ENCODE results near the gene PDCD6IP.

- TF ChIP-seq EZH2 (IDR thresholded peaks at IDR 0.05) (no peak), POLR2AphosphoS5 (IDR thresholded peaks at IDR 0.05; ENCODE audit: borderline replicate concordance, low read depth, low read length) (no peak)
Observed at GRCh38 chr3:33914212-33914611, 115.8 kb downstream of the PDCD6IP start.
